ENCODE data around the gene GPR18. TPM values are rescaled to one million over a fixed set of nuclear protein-coding genes. Genes with fewer than 3 reads are reported as not detected.
A peak's percentile ranks its signal among the peaks of the same experiment; 100 is the strongest.
"Not testable (repeated sequence)": the region's sequence is repeated elsewhere in the genome, so short reads cannot be mapped to it uniquely, and the experiment has no call there.

Gene GPR18
- total RNA-seq, 1 experiment from 2014 or later = not detected

DNA sequence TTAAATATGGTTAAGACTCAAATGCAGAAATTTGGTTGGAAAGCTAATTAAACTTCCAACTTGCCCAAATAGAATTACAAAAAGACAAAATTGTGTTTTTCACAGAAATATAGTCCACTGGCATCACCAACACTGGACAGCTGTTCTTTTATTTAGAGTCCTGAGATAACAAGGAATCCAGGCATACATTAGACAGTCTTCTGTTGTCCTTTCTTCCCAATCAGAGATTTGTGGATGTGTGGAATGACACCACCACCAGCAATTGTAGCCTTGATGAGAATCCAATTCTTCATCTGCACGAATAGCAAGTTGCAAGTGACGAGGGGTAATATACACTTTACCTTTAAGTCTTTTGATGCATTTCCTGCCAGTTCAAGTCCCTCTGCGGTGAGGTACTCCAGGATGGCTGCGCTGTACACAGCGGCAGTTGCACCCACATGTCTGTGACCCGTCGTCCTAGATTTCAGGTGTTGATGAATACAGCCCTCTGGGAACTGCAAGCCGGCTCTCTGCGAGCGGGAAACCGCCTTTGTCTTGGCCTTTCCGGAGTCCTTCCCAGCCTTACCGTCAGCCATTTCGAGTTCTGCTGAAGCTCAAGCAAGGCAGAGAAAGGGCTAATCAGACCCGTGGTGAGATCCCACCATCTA is 42.9 kb downstream of the GPR18 start:
- Histone ChIP-seq H3K36me3 (peaks cover 17% of the 10 kb centered on the region; the same call in 1 of the 2 replicates), H3K4me1 (replicated peaks) (no peaks in the 10 kb centered on the region; the same call in 1 of the 2 replicates), H3K4me3 (no peak overlapping the region), H3K27ac (no peak overlapping the region), H3K9me3 (replicated peaks) (no peaks in the 10 kb centered on the region), H3K27me3 (replicated peaks) (no peaks in the 10 kb centered on the region)
- peak in 1 of 2 experiments; percentile 73 for DNase-seq (ENCODE audit: low read depth in 1 of 2, low spot score in 2 of 2)

DNA sequence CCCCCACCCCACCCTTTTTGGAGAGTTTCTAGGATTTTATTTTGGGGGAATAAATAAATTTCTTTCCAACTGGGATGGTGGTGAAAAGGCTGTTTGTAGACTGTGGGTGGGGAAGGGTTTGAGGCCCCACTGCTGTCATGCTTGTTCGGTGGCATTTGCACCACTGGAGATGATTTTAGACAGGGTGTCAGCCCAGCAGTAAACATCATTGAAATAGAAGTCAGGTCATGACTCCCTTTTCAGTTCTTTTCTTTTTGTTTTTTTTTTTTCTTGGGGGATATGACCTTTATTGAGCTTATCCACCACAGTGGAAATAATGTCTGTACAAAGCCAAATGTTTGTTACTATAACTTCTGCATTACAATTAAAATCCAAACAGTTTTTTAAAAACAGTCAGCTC is 43.4 kb downstream of the GPR18 start:
- H3K36me3 ChIP-seq = peaks cover 17% of the 10 kb centered on the region; the same call in 1 of the 2 replicates
- no peak overlapping the region for H3K4me3 ChIP-seq
- H3K4me1 ChIP-seq (replicated peaks) = no peaks in the 10 kb centered on the region; the same call in 1 of the 2 replicates
- H3K9me3 ChIP-seq (replicated peaks) = no peaks in the 10 kb centered on the region
- peak in 1 of 2 experiments; percentile 55 for DNase-seq (ENCODE audit: low read depth in 1 of 2, low spot score in 2 of 2)
- H3K27me3 ChIP-seq (replicated peaks) = no peaks in the 10 kb centered on the region
- H3K27ac ChIP-seq = no peak overlapping the region

DNA sequence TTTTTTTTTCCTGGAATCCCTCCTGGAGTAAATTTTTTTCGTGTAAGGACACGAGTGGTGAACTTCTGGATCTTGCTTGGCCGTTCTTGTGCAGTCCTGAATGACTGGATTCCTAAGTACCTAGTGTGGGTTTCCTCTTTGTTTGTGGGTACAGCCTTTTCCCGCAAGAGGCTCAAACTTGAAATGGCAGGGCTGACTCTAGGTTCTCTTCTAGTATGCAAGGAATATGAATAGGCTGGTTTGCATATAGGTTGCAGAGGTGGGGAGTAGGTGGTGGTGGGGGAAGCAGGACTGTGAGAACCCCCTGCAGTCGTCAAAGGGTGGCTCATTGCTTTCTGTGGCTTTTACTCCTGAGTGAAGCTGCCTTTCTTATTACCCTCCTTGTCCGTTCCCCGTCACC is 43.9 kb downstream of the GPR18 start:
- no peaks in the 10 kb centered on the region for H3K9me3 ChIP-seq (replicated peaks)
- no peaks in the 10 kb centered on the region; the same call in 1 of the 2 replicates for H3K4me1 ChIP-seq (replicated peaks)
- peak in 1 of 2 experiments; percentile 56 for DNase-seq (ENCODE audit: low read depth in 1 of 2, low spot score in 2 of 2)
- H3K27ac ChIP-seq = no peak overlapping the region
- no peaks in the 10 kb centered on the region for H3K27me3 ChIP-seq (replicated peaks)
- H3K4me3 ChIP-seq = no peak overlapping the region
- H3K36me3 ChIP-seq = peaks cover 17% of the 10 kb centered on the region; the same call in 1 of the 2 replicates

DNA sequence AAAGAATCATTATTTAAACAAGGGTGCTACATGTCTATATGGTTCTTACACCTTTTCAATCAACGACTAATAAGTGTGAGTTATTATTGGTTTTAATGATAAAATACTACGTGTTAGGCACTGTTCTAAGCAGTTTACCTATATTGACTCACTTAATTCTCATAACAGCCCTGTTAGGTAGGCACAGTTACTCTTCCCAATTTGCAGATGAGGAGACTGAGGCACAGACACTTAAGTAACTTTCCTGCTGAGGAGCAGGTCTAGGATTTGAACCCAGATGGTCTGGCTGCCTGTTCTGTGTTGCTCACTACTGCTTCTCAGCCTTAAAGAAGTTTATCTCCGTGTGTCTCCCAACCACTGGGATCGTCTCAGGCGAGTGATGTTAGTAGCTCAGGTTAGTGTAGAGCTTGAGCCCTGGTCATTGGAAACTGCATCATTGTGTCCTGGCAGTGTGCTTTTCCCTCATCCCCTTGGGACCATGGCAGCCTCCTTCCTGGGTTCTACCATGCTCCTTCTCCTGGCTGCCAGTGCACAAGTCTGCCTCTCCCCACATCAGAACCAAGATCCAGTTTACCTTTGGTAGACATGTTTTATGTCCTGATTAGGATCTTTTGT is 46.7 kb downstream of the GPR18 start:
- Histone ChIP-seq H3K27me3 (replicated peaks) (no peaks in the 10 kb centered on the region), H3K9me3 (replicated peaks) (no peaks in the 10 kb centered on the region), H3K27ac (no peak overlapping the region), H3K4me1 (replicated peaks) (no peaks in the 10 kb centered on the region), H3K36me3 (peaks cover 21% of the 10 kb centered on the region; the same call in 1 of the 2 replicates), H3K4me3 (no peak overlapping the region)
- DNase-seq (ENCODE audit: low read depth in 1 of 2, low spot score in 2 of 2) = peak in 1 of 2 experiments; percentile 56

GRCh38 chr13:99210627-99211026 is 47.6 kb downstream of the GPR18 start:
- not testable (repeated sequence) for H3K4me1 ChIP-seq (replicated peaks)
- peak in 1 of 2 experiments; percentile 57 for DNase-seq (ENCODE audit: low read depth in 1 of 2, low spot score in 2 of 2)

GRCh38 chr13:99208845-99209527 is 49.2 kb downstream of the GPR18 start:
- H3K9me3 ChIP-seq (replicated peaks) = no peaks in the 10 kb centered on the region
- peak in 1 of 2 experiments; percentile 70 for DNase-seq (ENCODE audit: low read depth in 1 of 2, low spot score in 2 of 2)
- H3K36me3 ChIP-seq = peaks cover 19% of the 10 kb centered on the region; the same call in 1 of the 2 replicates
- no peak overlapping the region for H3K4me3 ChIP-seq
- no peaks in the 10 kb centered on the region for H3K4me1 ChIP-seq (replicated peaks)
- H3K27ac ChIP-seq = no peak overlapping the region
- H3K27me3 ChIP-seq (replicated peaks) = no peaks in the 10 kb centered on the region

More at GRCh38 chr13:99210627-99211026, 47.6 kb downstream of the GPR18 start:
- H3K9me3 ChIP-seq (replicated peaks); H3K27me3 ChIP-seq (replicated peaks); H3K4me3 ChIP-seq; H3K27ac ChIP-seq: not testable (repeated sequence)
- peaks cover 22% of the 10 kb centered on the region; the same call in 1 of the 2 replicates for H3K36me3 ChIP-seq

GRCh38 chr13:99208185-99208584 is 50.0 kb downstream of the GPR18 start:
- DNase-seq (ENCODE audit: low read depth in 1 of 2, low spot score in 2 of 2) = peak in 1 of 2 experiments; percentile 55
- Histone ChIP-seq H3K36me3 (peaks cover 24% of the 10 kb centered on the region), H3K4me1 (replicated peaks) (no peaks in the 10 kb centered on the region), H3K27me3 (replicated peaks) (no peaks in the 10 kb centered on the region), H3K27ac (no peak overlapping the region), H3K9me3 (replicated peaks) (no peaks in the 10 kb centered on the region), H3K4me3 (no peak overlapping the region)

GRCh38 chr13:99207511-99207910 is 50.7 kb downstream of the GPR18 start:
- DNase-seq (ENCODE audit: low read depth in 1 of 2, low spot score in 2 of 2) = peak in 1 of 2 experiments; percentile 63
- Histone ChIP-seq H3K27me3 (replicated peaks) (no peaks in the 10 kb centered on the region), H3K36me3 (peaks cover 25% of the 10 kb centered on the region), H3K4me1 (replicated peaks) (no peaks in the 10 kb centered on the region), H3K4me3 (no peak overlapping the region), H3K27ac (no peak overlapping the region), H3K9me3 (replicated peaks) (no peaks in the 10 kb centered on the region)

GRCh38 chr13:99206873-99207272 is 51.3 kb downstream of the GPR18 start:
- Histone ChIP-seq H3K27me3 (replicated peaks) (no peaks in the 10 kb centered on the region), H3K4me1 (replicated peaks) (peaks cover 4% of the 10 kb centered on the region), H3K36me3 (peaks cover 25% of the 10 kb centered on the region), H3K4me3 (no peak overlapping the region), H3K9me3 (replicated peaks) (no peaks in the 10 kb centered on the region), H3K27ac (no peak overlapping the region)
- DNase-seq (ENCODE audit: low read depth in 1 of 2, low spot score in 2 of 2) = peak in 1 of 2 experiments; percentile 66

DNA sequence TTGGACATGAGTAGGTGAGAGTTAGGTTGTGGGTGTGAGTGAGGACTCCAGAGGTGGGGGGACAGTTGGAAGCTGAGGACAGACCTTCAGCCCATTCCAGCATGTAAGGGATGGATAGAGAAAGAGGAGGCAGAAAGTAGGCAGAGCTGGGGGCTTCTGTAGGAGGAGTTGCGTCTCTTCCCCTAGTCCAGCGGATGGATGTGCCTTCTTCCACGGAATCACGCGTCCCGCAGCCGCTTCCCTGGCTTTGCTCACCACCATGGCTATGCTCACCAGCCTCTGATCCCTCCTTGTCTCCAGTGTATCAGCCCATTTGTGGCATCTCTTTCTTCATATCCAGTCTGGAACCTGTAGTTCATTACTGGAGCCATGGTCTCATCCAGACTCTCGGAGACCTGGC is 52.0 kb downstream of the GPR18 start:
- Histone ChIP-seq H3K9me3 (replicated peaks) (no peaks in the 10 kb centered on the region), H3K4me3 (no peak overlapping the region), H3K4me1 (replicated peaks) (peaks cover 8% of the 10 kb centered on the region), H3K27me3 (replicated peaks) (no peaks in the 10 kb centered on the region), H3K36me3 (peaks cover 22% of the 10 kb centered on the region), H3K27ac (no peak overlapping the region)
- peak in 1 of 2 experiments; percentile 71 for DNase-seq (ENCODE audit: low read depth in 1 of 2, low spot score in 2 of 2)

GRCh38 chr13:99205621-99206220 is 52.5 kb downstream of the GPR18 start:
- Histone ChIP-seq H3K4me1 (replicated peaks) (peaks cover 8% of the 10 kb centered on the region), H3K4me3 (no peak overlapping the region), H3K27ac (no peak overlapping the region), H3K9me3 (replicated peaks) (no peaks in the 10 kb centered on the region), H3K36me3 (peaks cover 24% of the 10 kb centered on the region), H3K27me3 (replicated peaks) (no peaks in the 10 kb centered on the region)
- peak in 1 of 2 experiments; percentile 74 for DNase-seq (ENCODE audit: low read depth in 1 of 2, low spot score in 2 of 2)
